GM12872 (cell line): ENCODE results near the gene SSH3.

ENCODE experiments used
- CTCF ChIP-seq: IDR thresholded peaks from 3 replicates; pipeline ENCODE4 v1.5.1; 2011; ENCODE audit warnings: low read depth, mild to moderate bottlenecking, low read length, moderate library complexity; ENCODE audit not compliant: insufficient read depth

Gene SSH3

GRCh38 chr11:67280341-67280787, 23.0 kb upstream of the SSH3 start:
- no peak for TF ChIP-seq CTCF

- no peak for TF ChIP-seq CTCF
These were observed 22.4 kb upstream of the SSH3 start for GRCh38 chr11:67280788-67281551.

GRCh38 chr11:67281552-67282150, 21.7 kb upstream of the SSH3 start:
- no peak for TF ChIP-seq CTCF

- TF ChIP-seq CTCF: no peak
These were observed 21.0 kb upstream of the SSH3 start for GRCh38 chr11:67282155-67282875.

- TF ChIP-seq CTCF: no peak
These were observed 20.4 kb upstream of the SSH3 start for GRCh38 chr11:67282876-67283371.

- no peak for TF ChIP-seq CTCF
These were observed 19.8 kb upstream of the SSH3 start for GRCh38 chr11:67283481-67283963.
